Epithelial cell of esophagus (primary cell): Measurements from ENCODE around the gene AK8.
"Not testable (repeated sequence)": the region's sequence is repeated elsewhere in the genome, so short reads cannot be mapped to it uniquely, and the experiment has no call there.

Experiments used
- DNase-seq: peaks from one replicate; pipeline ENCODE4 v3.0.0; 2010; ENCODE audit warnings: low read depth
- H3K4me3 ChIP-seq: 2 replicates; pipeline ENCODE4 v1.5.1; 2011; ENCODE audit warnings: mild to moderate bottlenecking, low read length, control low read depth
- CTCF ChIP-seq: IDR thresholded peaks from 2 replicates; pipeline ENCODE4 v1.5.1; 2011; ENCODE audit warnings: low read depth, mild to moderate bottlenecking, low read length, control low read depth, inconsistent platforms; ENCODE audit not compliant: insufficient read depth; ENCODE audit errors: missing control alignments

The AK8 gene

GRCh38 chr9:132717326-132717945, 160.6 kb downstream of the AK8 start:
- TF ChIP-seq CTCF: no peak
- no peak for DNase-seq
- H3K4me3 ChIP-seq: no peak overlapping the region

- no peak for DNase-seq
- TF ChIP-seq CTCF: no peak
- H3K4me3 ChIP-seq: no peak overlapping the region
Observed at GRCh38 chr9:132716007-132716406, 162.1 kb downstream of the AK8 start.

GRCh38 chr9:132712753-132713152, 165.3 kb downstream of the AK8 start:
- no peak for TF ChIP-seq CTCF
- no peak overlapping the region for H3K4me3 ChIP-seq
- no peak for DNase-seq

- no peak overlapping the region for H3K4me3 ChIP-seq
- DNase-seq: no peak
- TF ChIP-seq CTCF: no peak
Observed at GRCh38 chr9:132711846-132712245, 166.2 kb downstream of the AK8 start.

- DNase-seq, H3K4me3 ChIP-seq: not testable (repeated sequence)
Observed at GRCh38 chr9:132711152-132711551, 166.9 kb downstream of the AK8 start.

- no peak for DNase-seq
- no peak overlapping the region for H3K4me3 ChIP-seq
- TF ChIP-seq CTCF: no peak
Observed at GRCh38 chr9:132710333-132710732, 167.8 kb downstream of the AK8 start.

- H3K4me3 ChIP-seq: no peak overlapping the region
- TF ChIP-seq CTCF: no peak
- no peak for DNase-seq
Observed at GRCh38 chr9:132708769-132709430, 169.2 kb downstream of the AK8 start.
